A172 (cell line): ENCODE measurements around the gene IFI27L2. TPM values are rescaled to one million over a fixed set of nuclear protein-coding genes. Genes with fewer than 3 reads are reported as not detected.

Source experiments
- DNase-seq: peaks from one replicate; pipeline ENCODE4 v3.0.0-alpha.2; 2015; ENCODE audit warnings: low spot score
- total RNA-seq: library from RNA; depleted of rRNA; stranded (reverse); fragments of >200 nt; shearing (Covaris generic); gene quantifications from 2 replicates; pipeline ENCODE4 v1.2.3, GENCODE V29; 2014; rRNA removed

IFI27L2 gene
- total RNA-seq, 1 experiment from 2014 or later, result 89.0 TPM

DNA sequence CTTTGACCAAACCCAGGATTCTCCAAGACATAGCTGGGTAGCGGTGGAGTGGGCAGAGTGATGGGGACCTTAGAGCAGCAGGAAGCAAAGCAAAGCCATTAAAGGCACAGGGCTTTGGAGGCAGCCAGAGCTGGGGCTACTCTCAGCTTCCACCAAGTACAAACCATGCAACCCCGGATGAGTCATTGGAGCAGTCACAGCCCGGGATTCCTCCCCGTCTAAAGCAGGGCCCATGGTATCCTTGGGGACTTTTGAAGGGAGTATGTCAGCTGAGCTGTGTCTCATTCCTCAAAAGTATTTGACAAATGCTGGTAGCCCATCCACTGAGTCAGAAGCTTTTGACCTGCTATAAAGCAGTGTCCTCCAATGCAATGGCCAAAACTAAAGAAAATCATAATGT lies 28.6 kb downstream of the IFI27L2 start:
- peak; percentile 66 for DNase-seq

DNA sequence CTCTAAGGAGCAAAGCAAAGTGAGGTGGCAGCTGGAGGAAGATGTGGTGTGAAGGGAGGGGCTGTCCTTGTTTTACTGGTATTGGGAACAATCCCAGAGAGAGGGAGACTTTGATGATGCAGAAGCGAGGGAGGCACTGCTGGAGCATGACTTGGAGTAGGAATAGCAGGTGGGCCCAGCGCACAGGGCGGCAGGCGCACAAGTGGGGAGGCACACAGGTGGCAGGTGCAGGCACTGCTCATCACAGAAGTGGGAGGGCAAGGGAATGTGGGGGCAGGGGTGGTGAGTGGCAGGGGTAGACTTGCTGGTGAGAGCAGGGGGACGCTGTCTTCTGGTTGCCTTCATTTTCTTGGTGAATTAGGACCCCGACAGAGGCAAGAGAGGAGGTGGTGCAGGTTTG lies 30.4 kb downstream of the IFI27L2 start:
- DNase-seq, result no peak

DNA sequence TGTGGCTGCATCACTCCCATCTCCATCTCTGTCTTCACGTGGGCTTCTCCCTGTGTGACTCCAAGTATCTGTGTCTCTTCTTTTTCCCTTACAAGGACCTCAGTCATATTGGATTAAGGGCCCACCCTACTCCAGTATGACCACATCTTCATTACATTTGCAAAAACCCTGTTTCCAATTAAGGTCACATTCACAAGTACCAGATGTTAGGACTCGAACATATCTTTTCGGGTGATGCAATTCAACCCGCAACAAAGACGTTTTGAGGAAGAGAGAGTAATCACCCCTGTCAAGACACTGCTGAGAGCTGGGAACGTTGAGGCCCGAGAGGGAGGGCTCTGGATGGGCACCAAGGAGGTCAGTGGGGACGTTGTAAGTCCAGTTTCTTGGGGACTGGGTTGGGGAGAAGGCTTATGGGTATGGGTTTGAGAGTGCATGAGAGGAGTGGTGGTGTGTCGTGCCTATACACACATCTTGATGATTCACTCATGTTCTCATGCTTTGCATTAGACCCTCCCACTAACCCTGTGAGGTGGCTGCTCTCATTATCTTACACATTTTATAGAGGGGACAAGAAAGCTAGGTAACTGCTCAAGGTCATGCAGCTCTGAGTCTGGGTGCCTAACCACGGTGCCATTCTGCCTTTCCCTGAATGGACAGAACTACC lies 30.9 kb downstream of the IFI27L2 start:
- DNase-seq, result no peak

DNA sequence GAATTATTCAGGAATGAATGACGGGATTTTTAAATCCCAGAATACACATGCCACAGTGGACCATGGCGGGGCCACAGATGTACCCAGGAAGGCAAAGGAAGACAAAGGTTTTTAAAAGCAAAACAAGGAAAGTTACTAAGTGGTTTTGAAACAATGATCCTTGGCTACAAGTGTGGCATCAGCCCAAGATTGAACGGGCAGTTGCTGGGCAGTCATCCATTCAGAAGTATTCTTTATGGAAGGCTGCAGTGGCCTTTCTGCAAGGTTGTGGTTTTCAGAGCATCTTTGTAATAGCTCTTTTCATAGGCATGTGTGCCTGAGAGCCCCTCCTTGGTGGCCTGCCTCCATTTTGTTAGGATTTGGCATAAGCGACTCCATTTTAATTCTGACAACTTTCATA lies 32.3 kb downstream of the IFI27L2 start:
- no peak for DNase-seq

DNA sequence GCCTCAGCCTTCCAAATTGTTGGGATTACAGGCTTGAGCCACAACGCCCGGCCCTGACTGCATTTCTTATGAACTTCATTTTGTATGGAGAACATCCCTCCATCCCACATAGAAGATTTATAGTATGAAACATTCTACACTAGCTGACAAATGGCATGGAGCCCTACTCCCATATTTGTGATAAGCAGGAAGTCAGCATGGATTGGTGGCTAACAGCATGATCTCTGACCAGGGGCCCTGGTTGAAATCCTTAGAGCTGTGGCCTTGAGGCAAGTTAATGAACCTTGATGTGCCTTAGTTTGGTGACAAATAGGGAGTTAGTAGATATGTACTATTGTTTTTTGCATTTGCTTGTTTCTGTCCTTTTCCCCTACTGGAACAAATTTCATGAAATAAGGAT lies 36.0 kb downstream of the IFI27L2 start:
- DNase-seq, result no peak

DNA sequence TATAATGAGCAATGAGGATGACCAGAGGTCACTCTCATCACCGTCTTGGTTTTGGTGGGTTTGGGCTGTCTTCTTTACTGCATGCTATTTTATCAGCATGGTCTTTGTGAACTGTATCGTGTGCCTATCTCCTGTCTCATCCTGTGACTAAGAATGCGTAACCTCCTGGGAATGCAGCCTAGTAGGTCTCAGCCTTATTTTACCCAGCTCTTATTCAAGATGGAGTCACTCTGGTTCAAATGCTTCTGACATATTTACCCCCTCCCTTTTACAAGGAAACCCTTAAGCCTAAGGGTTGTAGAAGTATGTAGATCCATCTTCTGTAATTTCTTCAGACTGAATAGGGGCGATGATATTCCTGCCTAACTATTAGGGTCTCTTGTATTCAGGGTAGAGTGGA lies 39.9 kb downstream of the IFI27L2 start:
- DNase-seq, result peak; percentile 27

DNA sequence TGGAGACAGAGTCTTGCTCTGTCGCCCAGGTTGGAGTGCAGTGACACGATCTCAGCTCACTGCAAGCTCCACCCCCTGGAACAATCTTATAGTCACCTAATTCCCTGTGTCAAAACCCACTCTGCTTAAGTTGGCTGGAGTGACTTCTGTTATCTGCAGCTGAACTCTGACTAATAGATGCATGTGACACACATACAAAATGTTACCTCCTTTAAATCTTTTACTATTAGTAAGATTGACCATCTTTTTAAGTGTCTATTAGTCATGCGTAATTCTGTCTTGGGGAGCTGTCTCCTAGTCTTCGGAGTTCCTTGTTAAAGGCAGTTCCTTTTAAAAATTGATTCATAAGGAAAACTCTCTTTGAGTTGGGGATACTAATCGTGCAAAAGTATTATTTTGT lies 40.9 kb downstream of the IFI27L2 start:
- peak; percentile 48 for DNase-seq

DNA sequence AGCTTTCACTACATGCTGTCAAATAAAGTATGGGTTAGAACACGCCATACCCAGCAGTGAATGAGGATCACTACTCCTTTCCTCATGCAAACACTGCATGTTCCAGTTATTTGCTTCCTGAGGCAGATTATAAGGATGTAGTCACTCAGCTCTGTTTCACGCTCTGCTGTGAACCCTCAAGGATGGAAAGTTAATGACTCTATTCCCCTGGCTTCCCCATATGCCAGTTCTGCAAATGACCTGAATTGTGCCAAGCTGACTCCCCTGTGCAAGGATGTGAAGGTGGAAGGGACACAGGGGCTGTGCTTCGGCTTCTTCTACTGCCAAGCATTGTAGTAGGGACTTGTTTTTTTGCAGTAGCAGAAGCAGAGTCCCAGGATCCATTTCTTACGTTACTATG lies 41.5 kb downstream of the IFI27L2 start:
- DNase-seq, result no peak

DNA sequence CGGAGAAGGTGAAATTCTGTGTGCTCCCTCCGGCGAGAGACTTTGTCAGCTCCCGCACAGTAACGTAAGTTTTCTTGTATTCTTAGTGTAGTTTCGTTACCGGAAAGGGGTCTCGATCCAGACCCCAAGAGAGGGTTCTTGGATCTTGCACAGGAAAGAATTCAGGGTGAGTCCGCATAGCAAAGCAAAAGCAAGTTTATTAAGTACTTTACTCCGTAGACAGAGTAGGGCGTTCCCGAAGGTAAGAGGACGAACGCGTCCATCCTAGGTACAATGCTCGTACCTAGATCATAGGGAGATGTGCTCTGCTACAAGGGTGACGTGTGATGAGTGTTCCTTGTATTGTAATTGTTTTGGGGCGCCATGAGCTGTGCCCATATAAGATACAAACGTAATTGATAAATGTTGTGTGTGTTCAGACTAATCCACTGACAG lies 48.0 kb downstream of the IFI27L2 start:
- DNase-seq, result no peak

DNA sequence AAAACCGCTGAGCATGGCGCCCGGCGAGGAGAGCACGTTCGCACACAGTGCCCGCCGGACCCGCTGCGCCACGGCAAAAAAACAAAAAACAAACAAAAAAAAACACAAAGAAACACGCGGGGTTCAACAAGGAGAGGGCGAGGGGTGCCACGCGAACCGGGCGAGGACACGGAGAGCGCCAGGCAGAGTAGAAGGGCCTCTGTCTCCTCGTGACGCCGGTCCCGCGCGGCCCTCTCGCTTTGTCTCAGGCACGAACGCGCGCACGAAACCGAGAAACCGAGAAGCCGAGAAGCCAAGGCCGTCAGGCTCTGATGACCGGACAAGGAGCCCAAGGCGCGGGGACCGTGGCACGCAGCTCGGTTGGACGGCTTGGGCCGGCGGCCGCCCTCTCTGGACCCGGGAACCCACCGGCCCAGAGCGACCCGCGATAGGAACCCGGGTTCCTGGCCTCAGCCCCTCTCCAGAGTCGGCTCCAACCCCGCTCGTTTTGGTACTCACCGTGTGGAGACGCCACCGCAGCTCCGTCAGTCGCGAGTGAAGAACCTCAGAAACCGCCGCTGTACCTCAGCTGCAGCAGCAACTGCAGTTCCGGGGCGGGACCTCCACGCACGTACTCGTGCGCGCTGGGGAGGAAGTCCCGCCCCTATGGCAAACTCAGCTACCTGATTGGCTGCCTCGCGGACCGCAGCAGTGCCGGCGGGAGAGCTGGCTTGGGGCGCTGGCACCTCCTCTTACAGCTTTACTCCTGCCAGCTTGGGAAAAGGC lies 48.6 kb downstream of the IFI27L2 start, which contains the start of the genes DDX24 and IFI27L1:
Gene DDX24, minus strand, starts transcription at position 582 of the 765 bp plus-strand sequence. CDS start 1,460 bp downstream, outside the sequence.
Gene IFI27L1, plus strand, starts transcription at position 690 of the 765 bp plus-strand sequence. CDS start 15,628 bp downstream, outside the sequence.
- DNase-seq, result peak; percentile 77

DNA sequence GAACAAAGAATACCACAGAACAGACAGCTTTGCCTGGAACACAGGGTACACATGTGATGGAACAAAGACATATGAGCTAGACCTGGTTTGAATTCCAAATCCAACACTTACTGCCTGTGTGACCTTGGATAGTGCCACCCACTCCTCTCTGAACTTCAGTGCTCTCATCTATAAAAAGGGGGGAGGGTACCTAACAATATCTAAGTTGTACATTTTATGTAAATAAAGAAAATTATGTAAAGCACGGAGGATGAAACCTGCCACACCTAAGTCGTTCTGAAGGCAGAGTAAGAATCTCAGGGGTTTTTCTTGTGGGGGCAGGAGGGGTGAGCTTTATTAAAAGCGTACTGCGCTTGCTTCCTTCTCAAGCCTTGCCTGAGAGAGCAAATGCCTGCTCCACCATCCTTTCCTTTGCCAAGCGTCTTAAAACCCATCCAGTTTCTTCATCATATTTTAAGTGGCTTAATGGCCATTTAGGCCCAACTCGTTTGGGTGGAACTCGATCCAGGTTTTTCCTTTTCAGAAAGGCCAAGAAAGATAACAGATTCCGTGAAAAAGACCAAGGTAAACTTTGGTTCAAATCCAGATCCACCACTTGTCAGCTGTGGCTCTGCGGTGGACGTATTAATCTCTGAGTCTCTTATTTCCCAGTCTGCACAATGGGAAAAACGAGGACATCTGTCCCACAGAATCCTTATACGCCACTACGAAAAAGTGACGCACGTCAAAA lies 49.3 kb downstream of the IFI27L2 start:
- no peak for DNase-seq

DNA sequence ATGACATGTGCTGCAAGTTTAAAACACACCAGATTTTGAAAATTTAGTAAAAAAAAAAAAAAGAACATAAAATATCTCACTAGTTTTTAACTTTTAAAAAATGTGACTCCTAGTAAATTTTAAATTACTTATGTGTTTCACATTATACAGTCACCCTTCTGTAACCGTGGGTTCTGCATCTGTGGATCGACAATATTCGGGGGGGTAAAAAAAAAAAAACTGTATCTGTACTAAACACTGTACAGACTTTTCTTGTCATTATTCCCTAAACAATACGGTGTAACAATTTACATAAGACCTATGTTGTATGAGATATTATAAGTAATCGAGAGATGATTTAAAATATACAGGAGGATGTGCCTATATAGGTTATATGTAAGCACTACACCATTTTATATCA lies 51.6 kb downstream of the IFI27L2 start:
- DNase-seq, result no peak

Other genes starting within 250 kb of the IFI27L2 start
- gene FAM181A, start 202.3 kb downstream of the IFI27L2 start, total RNA-seq, result not detected in 2 replicates
- gene ASB2, start 153.0 kb downstream of the IFI27L2 start, total RNA-seq, result not detected in 2 replicates
- gene CCDC197, start 132.3 kb downstream of the IFI27L2 start, total RNA-seq, result not detected in 2 replicates
- gene OTUB2, start 103.3 kb downstream of the IFI27L2 start, total RNA-seq, result 0.53 and 1.2 TPM in 2 replicates
- 142 and 162 TPM in 2 replicates for gene DDX24, start 48.4 kb downstream of the IFI27L2 start, total RNA-seq
- 8.8 and 11.1 TPM in 2 replicates for gene IFI27L1, start 48.3 kb downstream of the IFI27L2 start, total RNA-seq
- 5.9 and 10.1 TPM in 2 replicates for gene IFI27, start 18.9 kb downstream of the IFI27L2 start, total RNA-seq
- 1.5 and 3.6 TPM in 2 replicates for gene PPP4R4, start 44.7 kb upstream of the IFI27L2 start, total RNA-seq
- not detected in 2 replicates for gene SERPINA10, start 163.7 kb upstream of the IFI27L2 start, total RNA-seq
- gene SERPINA6, start 193.7 kb upstream of the IFI27L2 start, total RNA-seq, result not detected in 2 replicates
- gene SERPINA2, start 237.1 kb upstream of the IFI27L2 start, total RNA-seq, result not detected in 2 replicates